Activated naive CD8-positive, alpha-beta T cell treated with anti-CD3 and anti-CD28 coated beads for 36 hours (primary cell): Measurements from ENCODE around the gene P2RY6. TPM values are rescaled to one million over a fixed set of nuclear protein-coding genes. Genes with fewer than 3 reads are reported as not detected.

Source experiments
- DNase-seq: peaks from one replicate; pipeline ENCODE4 v3.0.0; 2021
- H3K27ac Mint-ChIP-seq: one replicate; pipeline ENCODE4 v1.8.0; 2022; ENCODE audit warnings: mild to moderate bottlenecking, moderate library complexity, mixed read lengths
- H3K27me3 Mint-ChIP-seq: one replicate; pipeline ENCODE4 v1.8.0; 2022; ENCODE audit warnings: mild to moderate bottlenecking, mixed read lengths
- H3K36me3 Mint-ChIP-seq: one replicate; pipeline ENCODE4 v1.8.0; 2021; ENCODE audit warnings: mild to moderate bottlenecking, mixed read lengths
- H3K4me1 Mint-ChIP-seq: one replicate; pipeline ENCODE4 v1.8.0; 2021; ENCODE audit warnings: mixed read lengths
- H3K4me3 Mint-ChIP-seq: one replicate; pipeline ENCODE4 v1.8.0; 2022; ENCODE audit warnings: mild to moderate bottlenecking, moderate library complexity, mixed read lengths
- H3K9me3 Mint-ChIP-seq: one replicate; pipeline ENCODE4 v1.8.0; 2022; ENCODE audit warnings: mixed read lengths
- total RNA-seq, 2 experiments: library from RNA; stranded (reverse); gene quantifications; one replicate each; pipeline ENCODE4 v1.2.3, GENCODE V29; 2021

The P2RY6 gene
- total RNA-seq, 2 experiments from 2014 or later, result not detected

DNA sequence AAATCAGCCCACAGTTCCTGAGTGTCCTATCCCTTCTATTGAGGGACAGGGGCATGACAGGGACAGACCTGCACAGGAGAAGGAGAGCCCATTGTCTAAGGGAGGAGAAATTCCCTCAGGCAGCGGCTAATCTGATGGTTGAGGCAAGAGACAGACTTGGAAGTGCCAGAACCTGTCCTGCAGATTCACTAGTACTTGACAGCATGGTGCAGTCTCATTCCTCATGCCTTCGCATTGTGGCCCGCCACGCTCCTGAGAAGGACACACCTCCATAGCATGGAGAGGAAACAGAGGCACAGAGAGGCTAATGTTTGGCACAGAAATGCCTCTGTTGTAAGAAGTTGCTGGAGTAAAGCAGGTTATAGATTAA lies 3.2 kb downstream of the P2RY6 start:
- no peak overlapping the region for H3K27ac Mint-ChIP-seq
- H3K4me3 Mint-ChIP-seq, result no peak overlapping the region
- no peaks in the 10 kb centered on the region for H3K9me3 Mint-ChIP-seq
- H3K36me3 Mint-ChIP-seq, result no peaks in the 10 kb centered on the region
- H3K4me1 Mint-ChIP-seq, result no peaks in the 10 kb centered on the region
- no peaks in the 10 kb centered on the region for H3K27me3 Mint-ChIP-seq
- no peak for DNase-seq

DNA sequence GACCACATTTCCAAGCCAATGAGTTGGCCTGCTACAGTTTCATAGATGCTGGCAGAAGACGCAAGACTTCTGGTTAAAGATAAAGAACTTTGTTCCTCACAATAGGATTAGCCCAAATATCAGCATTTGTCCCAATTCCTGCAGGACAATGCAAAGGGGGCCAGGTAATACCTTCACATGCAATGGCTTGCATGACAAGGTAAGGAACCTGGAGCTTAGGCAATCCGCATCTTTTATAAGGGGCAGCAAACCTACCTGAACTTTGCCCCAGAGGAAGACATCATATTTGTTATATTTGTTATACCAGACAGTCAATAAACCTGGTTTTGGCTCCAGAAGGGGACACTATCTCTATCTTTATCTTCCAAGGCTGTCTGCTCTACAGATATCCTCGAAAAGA lies 5.3 kb downstream of the P2RY6 start:
- Mint-ChIP-seq H3K4me3 (no peak overlapping the region), H3K36me3 (no peaks in the 10 kb centered on the region), H3K4me1 (no peaks in the 10 kb centered on the region), H3K27ac (no peak overlapping the region), H3K27me3 (no peaks in the 10 kb centered on the region), H3K9me3 (no peaks in the 10 kb centered on the region)
- no peak for DNase-seq

DNA sequence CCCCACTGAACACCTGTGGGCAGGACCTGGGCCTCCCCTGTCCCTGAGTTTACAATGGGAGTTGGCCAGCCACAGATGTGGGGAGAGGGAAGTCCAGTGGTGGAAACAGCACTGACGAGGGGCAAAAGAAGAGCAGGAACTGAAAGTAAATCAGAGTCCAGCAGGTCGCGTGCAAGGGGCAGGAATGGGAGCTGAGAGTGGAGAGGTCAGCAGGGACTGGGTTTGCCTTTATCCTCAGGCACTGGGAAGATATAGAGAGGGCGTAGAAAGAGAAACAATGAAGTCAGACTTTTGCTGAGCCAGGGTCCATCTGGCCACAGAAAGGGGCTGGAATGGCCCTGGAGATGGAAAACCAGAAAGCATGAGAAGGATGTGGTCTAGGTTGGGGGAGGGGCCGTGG lies 8.5 kb downstream of the P2RY6 start:
- Mint-ChIP-seq H3K27me3 (no peaks in the 10 kb centered on the region), H3K27ac (no peak overlapping the region), H3K9me3 (no peaks in the 10 kb centered on the region), H3K4me1 (no peaks in the 10 kb centered on the region), H3K36me3 (no peaks in the 10 kb centered on the region), H3K4me3 (no peak overlapping the region)
- DNase-seq, result no peak

DNA sequence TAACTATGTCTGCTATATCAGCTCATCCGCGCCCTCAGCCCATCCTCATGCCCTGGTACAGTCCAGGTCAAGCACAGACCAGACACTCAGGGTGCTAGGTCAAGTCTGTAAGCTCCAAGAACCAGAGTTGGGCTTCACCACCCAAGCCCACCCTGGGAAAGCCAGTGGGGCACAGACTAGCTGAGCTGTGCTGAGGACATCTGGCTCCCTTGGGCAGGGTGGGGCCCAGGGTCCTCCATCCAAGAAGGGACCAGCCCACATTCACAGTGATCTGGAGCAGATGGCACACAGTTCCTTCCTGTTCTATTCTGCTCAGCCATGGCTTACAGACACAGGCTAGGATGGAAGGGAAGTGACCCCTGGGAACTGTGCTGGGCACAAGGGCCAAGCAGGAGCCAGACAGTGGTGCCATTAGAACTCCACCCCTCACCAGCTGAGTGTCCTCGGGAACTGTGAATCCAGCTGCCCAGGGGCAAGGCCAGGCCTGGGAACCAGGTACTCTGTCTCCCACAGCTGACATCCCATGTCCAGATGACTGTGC lies 9.1 kb downstream of the P2RY6 start:
- Mint-ChIP-seq H3K4me1 (no peaks in the 10 kb centered on the region), H3K36me3 (no peaks in the 10 kb centered on the region), H3K27ac (no peak overlapping the region), H3K9me3 (no peaks in the 10 kb centered on the region), H3K4me3 (no peak overlapping the region), H3K27me3 (no peaks in the 10 kb centered on the region)
- no peak for DNase-seq

DNA sequence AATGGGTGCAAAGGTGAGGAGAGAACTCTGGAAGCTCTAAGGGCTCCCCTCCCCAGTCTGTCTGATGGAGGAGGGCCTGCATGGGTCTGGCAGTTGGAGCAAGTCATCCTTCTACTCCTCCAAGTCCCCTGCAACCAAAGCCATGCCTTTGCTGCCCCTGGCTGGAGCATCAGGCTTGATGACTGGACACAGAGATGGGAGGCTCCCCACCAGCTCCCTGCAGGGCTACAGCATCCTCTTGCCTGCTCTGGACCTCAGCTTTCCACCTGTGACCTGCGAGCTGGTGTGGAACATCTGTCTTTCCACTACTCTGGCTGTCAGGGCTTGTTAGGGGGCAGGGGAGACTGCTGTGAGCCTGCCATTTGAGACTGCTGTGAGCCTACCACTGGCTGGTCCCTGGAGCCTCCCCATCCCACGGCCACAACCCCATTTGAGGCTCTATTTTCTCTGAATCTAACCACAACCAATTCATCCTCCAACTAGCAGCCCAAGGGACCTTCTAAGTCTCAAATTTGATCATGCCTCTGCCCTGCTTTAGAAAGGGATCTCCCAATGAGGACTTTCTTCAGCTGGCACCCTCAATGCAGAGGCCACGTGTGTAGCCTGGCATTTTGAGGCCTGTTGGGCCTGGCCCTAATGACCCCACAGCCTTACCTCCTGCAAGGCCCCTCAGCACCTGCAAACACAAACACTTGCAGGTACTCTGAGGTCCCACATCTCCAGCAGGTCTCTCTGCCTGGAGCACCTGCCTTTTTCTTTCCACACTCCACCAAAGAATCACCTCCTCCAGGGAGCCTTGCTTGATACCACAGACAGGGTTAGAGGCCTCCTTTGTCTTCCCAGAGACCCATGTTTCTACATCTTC lies 9.9 kb downstream of the P2RY6 start:
- Mint-ChIP-seq H3K27ac (no peak overlapping the region), H3K36me3 (no peaks in the 10 kb centered on the region), H3K9me3 (no peaks in the 10 kb centered on the region), H3K27me3 (no peaks in the 10 kb centered on the region), H3K4me3 (no peak overlapping the region), H3K4me1 (no peaks in the 10 kb centered on the region)
- no peak for DNase-seq

DNA sequence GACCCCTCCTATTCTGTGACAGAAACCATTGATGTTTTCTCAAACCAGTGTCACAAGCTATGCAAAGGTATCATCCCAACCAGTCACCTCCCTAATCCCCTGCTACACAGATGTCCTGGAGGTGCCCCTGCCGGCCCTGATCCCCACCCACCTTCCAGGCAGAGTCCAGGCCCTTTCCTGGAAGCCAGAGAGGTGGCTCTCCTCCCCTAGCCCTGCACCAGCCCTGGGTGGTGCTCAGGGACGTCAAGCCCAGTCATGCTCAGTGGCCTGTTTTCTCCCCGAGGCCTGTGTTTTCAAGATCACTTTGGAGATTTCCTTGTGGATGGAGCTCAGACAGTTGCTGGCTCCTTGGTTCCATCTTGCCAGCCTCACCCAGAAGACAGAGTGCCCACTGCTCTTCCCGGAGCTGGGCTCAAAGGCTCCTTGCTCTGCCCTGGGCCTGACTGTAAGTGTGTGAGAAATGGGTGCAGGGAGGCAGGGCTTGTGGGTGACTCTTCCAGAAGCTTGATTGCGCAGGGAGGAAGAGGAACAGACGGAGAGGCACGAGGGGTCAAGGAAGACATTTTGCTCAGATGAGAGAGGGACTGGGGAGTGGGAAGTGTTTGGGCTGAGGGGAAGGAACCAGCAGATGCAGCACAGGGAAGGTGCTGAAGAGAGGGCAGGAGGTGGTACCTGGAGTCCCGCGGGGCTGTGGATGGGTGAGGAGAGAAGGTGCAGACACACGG lies 11.3 kb downstream of the P2RY6 start:
- H3K27me3 Mint-ChIP-seq, result no peaks in the 10 kb centered on the region
- H3K36me3 Mint-ChIP-seq, result no peaks in the 10 kb centered on the region
- no peak for DNase-seq
- H3K4me1 Mint-ChIP-seq, result no peaks in the 10 kb centered on the region
- no peaks in the 10 kb centered on the region for H3K9me3 Mint-ChIP-seq
- H3K27ac Mint-ChIP-seq, result no peak overlapping the region
- H3K4me3 Mint-ChIP-seq, result no peak overlapping the region

DNA sequence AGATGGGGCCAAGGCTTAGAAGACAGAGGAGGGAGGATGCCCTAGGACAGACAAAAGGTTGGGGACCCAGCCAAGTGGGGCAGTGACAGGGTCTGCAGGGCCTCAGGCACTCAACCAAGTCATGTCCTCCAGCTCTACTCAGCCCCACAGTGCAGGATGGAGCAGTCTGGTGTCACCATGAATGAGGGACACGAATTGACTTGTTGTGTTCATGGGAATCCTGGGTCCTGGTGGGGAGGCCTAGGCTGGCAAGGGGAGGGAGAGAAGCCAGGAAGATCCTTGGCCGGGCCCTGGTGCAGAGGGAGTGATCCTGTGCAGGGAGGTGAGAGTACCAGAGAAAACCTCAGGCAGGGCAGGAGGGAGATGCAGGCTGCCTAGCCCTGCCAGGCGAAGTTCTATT lies 12.0 kb downstream of the P2RY6 start:
- Mint-ChIP-seq H3K27me3 (no peaks in the 10 kb centered on the region), H3K4me1 (peaks cover 5% of the 10 kb centered on the region), H3K9me3 (no peaks in the 10 kb centered on the region), H3K36me3 (no peaks in the 10 kb centered on the region), H3K4me3 (no peak overlapping the region), H3K27ac (no peak overlapping the region)
- DNase-seq, result no peak

DNA sequence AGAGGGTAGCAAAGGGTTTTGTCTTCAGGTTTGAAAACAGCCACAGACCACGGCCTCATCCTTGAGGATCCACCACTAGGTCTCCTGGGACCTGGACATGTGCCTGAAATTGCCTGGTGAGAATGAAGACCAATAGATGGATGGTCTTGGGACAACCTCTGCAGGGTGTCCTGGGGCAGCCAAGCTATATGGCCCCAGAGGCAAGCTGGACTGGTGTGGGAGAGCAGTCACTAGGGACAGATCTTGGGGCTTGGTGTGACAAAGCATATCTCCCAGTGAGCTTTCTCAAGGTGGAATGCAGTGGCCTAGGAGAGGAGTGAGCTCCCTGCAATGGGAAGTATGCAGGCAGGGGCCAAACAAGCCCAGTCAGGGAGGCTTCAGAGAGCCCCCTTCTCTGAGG lies 13.6 kb downstream of the P2RY6 start:
- no peak for DNase-seq
- no peaks in the 10 kb centered on the region for H3K9me3 Mint-ChIP-seq
- no peak overlapping the region for H3K4me3 Mint-ChIP-seq
- no peaks in the 10 kb centered on the region for H3K36me3 Mint-ChIP-seq
- peaks cover 8% of the 10 kb centered on the region for H3K4me1 Mint-ChIP-seq
- no peaks in the 10 kb centered on the region for H3K27me3 Mint-ChIP-seq
- H3K27ac Mint-ChIP-seq, result no peak overlapping the region

DNA sequence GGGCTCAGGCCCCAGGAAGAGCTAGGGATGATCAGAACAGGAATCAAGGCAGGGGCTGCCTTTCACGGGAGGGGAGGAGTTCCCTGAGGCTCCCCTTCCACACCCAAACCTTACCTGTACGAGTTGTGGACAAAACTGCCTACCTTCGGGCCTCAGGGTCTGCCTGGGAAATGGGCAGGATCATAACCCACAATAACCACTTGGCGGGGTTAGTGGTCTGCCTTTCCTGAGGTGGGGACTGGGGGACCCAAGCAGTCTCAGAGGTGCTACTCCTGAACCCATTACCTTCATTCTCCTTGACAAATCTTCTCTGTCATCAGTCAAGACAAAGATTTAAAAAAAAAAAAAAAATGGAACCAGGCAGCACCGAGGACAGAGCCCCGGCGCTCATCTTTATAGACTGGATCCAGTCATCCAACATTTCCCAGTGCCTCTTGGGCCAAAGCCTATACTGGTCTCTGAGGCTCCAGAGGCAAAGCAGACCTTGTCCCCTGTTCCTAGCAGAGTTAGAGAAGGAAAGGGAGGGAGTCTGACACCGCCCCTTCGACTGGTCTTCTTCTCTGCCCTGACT lies 14.2 kb downstream of the P2RY6 start:
- no peak overlapping the region for H3K27ac Mint-ChIP-seq
- no peaks in the 10 kb centered on the region for H3K36me3 Mint-ChIP-seq
- H3K4me1 Mint-ChIP-seq, result peaks cover 8% of the 10 kb centered on the region
- H3K27me3 Mint-ChIP-seq, result no peaks in the 10 kb centered on the region
- no peak for DNase-seq
- H3K9me3 Mint-ChIP-seq, result no peaks in the 10 kb centered on the region
- no peak overlapping the region for H3K4me3 Mint-ChIP-seq

DNA sequence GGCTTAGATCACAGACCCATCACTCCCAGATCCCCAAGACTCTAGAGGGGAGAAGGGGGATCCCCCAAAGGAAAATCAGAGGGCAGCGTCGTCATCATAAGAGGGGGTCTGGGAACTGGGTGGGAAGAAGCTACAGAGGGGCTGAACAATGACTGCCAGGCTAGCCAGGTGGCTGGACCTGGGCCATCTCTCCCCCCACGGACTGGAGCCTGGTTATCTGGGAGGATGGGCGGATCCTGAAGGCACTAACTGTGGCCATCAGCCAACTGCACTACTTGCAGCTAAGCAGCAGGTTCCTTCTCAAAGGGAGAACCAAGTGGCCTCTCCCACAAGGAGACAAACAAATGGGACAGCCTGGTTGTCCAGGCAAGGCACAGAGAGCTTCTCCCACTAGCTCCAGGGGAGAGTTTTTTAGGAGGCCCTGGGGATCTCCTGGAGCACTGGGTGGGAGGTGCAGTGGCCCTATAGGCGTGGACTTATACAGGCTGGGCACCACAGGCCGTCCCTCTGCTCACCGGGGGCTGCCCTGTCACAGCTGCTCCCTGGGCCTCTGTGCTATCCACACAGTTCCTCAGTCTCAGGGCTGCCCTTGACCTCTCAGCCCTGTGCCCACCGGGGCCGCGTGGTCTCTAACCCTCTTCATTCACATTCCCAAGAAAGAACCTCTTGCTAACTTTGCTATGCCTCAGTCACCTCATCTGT lies 15.4 kb downstream of the P2RY6 start:
- no peaks in the 10 kb centered on the region for H3K9me3 Mint-ChIP-seq
- H3K4me1 Mint-ChIP-seq, result peaks cover 8% of the 10 kb centered on the region
- H3K27me3 Mint-ChIP-seq, result no peaks in the 10 kb centered on the region
- no peak overlapping the region for H3K4me3 Mint-ChIP-seq
- H3K27ac Mint-ChIP-seq, result no peak overlapping the region
- H3K36me3 Mint-ChIP-seq, result no peaks in the 10 kb centered on the region
- DNase-seq, result no peak

DNA sequence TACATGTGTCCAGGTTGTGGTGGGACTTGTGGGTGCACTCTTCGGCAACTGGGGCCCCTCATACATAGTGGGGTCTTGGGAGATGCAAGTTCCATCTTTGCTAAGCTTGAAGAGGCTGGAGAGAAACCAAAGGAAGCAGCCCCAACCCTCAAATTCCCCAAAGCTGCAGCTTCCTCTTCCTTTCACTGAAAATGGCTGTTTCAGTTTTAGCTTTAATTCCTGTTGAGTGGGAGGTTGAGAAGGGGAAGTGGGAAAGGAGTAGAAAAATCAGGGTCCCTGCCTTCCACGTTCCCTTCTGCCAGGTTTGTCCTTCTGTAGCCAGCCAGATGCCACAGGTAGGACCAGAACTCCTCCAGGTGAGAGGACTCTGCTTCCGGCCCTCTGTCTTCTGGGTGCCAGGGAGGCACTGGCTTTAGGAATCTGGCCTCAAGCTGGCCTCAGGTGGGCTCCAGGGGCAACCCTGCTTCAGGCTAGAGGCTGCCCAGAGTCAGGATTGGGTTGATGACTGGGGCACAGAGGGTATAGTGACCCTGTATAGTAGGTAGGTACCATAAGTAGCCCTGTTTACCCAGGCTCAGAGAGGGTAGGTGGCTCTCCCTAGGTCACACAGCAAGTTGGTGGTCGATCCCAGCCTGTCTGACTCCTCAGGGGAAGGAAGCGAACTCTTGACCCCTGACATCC lies 16.2 kb downstream of the P2RY6 start:
- Mint-ChIP-seq H3K27ac (no peak overlapping the region), H3K36me3 (no peaks in the 10 kb centered on the region), H3K9me3 (no peaks in the 10 kb centered on the region), H3K4me1 (peaks cover 8% of the 10 kb centered on the region), H3K4me3 (no peak overlapping the region), H3K27me3 (no peaks in the 10 kb centered on the region)
- no peak for DNase-seq

DNA sequence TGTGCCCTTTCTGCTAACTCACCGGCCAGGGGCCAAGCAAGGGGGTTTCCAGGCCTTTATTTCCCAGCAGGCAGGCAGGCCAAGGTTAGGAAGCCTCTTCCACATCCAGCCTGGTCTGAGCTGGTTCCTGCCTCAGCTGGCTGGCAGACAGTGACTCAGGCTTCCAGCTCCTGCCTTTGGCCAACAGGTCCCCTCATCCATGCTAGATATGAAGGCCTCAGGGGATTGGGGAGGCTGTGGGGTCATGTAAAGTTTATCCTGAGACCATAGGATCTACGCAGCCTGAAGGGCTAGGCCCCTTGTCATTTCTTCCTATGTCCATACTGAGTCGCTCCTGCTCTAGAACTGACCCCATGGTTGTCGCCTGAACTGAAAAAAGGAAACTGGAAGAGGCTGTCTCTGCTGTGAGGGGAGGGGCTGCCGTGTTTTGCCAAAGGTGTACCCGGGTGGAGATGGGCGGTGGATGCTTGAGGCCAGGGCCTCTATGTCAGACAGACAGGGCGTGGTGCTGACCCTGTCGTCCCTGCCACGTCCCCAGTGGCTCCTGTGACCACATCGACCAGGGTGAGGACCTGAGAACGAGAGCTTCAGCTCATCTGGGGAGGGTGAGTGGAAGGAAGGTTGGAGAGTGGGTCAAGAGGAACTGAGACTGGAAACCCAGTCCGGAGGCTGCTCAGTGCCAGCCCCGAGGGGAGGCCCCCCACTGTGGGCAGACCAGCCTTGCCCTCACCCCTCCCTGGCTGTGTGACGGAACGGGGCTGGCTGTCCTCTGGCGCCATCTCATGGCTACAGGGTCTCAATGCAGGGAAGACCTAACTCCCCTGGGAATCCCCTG lies 17.0 kb downstream of the P2RY6 start:
- DNase-seq, result peak; percentile 63
- Mint-ChIP-seq H3K4me1 (peaks cover 8% of the 10 kb centered on the region), H3K27me3 (no peaks in the 10 kb centered on the region), H3K4me3 (no peak overlapping the region), H3K36me3 (no peaks in the 10 kb centered on the region), H3K9me3 (no peaks in the 10 kb centered on the region), H3K27ac (no peak overlapping the region)

DNA sequence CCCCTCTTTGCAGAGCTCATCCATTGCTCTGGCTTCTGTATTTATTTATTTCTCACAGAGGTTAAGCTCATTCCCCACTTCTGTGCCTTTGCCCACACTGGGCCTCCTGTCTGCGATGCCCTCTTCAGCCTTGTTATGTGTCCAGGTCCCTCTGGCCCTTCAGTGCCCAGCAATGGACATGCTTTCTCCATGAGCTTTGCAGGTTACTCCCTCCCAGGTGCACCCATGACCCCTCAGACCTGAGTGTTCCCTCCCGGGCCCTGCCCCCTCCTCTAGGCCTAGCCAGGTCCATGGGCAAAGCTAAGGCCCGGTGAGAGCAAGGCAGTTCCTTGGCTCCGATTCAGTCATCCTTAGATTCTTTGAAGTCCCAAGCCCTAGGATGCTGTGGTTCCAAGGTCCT lies 18.4 kb downstream of the P2RY6 start:
- Mint-ChIP-seq H3K4me3 (no peak overlapping the region), H3K4me1 (peaks cover 8% of the 10 kb centered on the region)

DNA sequence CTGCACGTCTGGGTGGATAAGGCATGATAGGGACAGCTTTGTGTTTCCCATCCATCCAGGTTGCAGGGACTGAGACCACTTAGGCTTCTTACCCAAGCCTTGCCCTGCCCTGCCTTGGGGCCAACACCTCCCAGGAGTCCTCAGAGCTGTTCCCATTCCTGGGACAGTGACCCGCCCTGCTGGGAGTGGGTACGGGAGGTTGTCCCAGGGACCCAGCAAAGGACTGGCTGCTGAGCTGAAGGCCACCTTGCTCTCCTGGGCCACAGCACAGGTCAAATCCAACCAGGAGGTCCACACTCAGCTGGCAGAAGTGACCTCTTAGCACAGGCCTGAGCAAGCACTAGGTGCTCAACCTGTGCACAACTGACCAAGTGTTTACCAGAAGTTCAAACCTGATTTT lies 19.1 kb downstream of the P2RY6 start:
- no peak overlapping the region for H3K27ac Mint-ChIP-seq
- no peaks in the 10 kb centered on the region for H3K9me3 Mint-ChIP-seq
- H3K27me3 Mint-ChIP-seq, result no peaks in the 10 kb centered on the region
- no peaks in the 10 kb centered on the region for H3K36me3 Mint-ChIP-seq
- H3K4me3 Mint-ChIP-seq, result no peak overlapping the region
- DNase-seq, result no peak
- peaks cover 8% of the 10 kb centered on the region for H3K4me1 Mint-ChIP-seq

More for the DNA sequence above, 18.4 kb downstream of the P2RY6 start:
- no peaks in the 10 kb centered on the region for H3K27me3 Mint-ChIP-seq
- H3K36me3 Mint-ChIP-seq, result no peaks in the 10 kb centered on the region
- no peaks in the 10 kb centered on the region for H3K9me3 Mint-ChIP-seq
- DNase-seq, result no peak
- no peak overlapping the region for H3K27ac Mint-ChIP-seq
